ENCODE data around the gene OXSR1.

Gene OXSR1

DNA sequence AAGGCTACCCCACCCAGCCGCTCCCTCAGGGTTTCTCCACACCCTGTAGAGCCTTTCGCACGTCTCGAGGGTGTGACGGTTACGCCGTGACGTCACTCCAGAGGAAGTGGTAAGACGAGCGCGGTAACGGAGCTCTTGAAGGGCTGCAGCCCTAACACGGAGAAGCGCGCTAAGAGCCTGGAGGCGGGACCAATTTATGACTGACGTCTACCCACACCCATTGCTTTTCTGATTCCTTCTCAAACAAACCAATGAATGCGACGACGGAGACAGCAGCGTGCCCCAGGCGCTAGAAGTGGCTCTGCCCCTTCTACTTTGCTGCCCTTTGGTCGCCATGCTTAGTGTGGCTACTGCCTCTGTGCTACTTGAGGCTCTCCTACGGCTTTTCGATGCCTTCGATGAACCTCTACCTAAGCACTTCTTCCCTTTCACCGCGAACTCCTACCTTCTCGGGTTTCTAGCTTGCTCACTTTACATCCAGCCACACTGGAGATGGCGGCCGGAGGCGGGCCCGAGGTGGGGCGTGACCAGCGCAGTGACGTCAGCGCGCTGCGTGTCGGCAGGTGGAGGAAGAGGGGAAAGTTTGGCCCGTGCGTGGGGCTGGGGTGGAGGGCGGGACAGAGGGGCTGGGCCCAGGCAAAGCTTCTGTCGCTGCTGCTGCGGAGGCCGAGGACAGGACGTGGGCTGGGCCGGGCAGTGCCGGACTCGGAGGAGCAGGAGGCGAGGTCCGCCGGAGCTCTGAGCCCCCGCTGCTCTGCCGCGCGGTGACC is at the start of gene OXSR1:
TSS of gene OXSR1 (plus strand) at position 586 of the 770 bp plus-strand sequence. CDS start 340 bp downstream, outside the sequence.
- peak; percentile 90 for DNase-seq

DNA sequence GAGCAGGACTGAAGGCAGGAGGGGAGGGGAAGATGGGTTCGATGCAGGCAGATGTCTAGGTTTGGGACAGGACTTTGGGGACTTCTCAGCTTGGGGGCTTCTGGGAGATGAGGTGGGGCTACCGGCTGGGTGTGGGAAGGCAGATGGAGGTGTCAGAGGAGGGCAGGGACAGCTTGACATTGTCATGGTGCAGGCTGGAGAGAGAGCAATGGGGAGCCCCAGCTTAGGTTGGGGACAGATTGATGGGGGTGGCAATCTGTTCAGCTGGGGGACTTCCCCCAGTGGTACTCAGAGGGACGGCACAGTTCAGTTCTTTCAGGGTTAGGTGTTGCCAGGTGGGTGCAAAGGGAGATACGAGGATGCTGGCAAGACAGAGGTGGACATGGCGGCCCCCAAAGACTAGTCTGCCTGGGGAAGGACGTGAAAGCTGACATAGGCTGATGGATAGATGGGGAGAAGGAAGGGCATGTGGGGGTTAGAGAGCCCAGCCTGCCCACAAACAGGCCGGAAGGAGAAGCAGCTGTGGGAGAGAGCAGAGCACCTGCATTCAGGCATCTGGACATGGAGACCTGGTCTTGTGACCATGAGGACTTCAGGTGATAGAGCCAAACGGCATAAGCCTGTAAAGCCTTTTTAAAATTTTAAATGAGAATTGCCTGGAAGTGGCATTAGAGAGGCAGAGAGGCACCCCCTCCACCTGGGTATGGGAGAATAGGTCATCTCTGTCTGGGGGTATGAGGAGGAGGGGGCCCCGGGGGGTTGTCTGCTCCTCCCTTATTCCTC is 49.5 kb upstream of the OXSR1 start:
- DNase-seq = no peak

GRCh38 chr3:38116471-38117162 is 48.7 kb upstream of the OXSR1 start:
- no peak for DNase-seq

DNA sequence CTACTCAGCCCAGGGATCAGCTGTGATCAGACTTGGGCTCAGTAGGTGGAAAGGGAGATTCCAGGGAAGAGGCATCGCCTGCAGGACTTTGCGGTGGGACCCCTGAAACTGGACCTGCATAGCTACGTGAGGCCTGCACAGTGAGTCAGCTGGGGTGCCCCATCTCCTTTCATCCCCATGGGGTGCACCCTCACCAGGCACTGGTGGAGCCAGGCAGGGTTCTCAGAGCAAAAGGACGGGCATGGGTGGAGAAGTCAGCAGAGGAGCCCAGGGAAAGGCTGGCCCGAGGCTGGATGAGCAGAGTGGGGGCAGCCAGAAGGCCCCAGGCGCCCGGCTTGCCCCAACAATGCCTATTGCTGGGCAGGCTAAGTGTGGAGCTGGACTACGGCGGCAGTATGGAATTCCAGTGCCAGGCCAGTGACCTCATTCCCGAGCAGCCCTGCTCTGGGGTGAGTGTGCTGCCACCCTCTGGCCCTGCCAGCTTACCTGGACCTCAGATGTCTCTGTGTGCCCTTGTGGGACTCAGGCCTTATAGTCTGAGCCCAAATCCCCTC is 48.1 kb upstream of the OXSR1 start:
- DNase-seq = no peak

DNA sequence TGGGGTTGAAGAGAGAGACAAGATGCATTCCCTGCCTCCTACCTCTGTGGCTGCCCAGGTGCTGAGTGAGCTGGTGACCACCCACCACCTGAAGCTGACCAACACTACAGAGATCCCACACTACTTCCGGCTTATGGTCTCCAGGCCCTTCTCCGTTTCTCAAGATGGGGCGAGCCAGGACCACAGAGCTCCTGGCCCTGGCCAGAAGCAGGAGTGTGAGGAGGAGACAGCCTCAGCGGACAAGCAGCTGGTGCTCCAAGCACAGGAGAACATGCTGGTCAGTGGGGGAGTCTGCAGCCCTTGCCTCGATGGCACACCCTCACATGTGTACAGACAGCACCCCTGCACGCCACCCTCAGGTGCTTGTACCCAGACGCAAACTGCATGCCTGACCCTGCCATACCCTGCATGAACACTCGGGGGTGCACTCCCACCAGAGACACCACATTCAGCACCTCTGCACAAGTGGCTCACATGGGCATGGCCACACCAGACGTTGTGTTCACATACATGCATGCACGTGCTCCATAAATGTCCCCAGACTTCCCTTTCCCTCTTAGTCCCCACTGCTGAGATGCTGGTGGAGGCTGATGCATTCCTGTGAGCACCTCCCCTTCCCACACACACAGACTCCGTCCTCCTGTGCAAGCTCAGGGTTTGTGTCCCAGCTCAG is 47.5 kb upstream of the OXSR1 start:
- no peak for DNase-seq

DNA sequence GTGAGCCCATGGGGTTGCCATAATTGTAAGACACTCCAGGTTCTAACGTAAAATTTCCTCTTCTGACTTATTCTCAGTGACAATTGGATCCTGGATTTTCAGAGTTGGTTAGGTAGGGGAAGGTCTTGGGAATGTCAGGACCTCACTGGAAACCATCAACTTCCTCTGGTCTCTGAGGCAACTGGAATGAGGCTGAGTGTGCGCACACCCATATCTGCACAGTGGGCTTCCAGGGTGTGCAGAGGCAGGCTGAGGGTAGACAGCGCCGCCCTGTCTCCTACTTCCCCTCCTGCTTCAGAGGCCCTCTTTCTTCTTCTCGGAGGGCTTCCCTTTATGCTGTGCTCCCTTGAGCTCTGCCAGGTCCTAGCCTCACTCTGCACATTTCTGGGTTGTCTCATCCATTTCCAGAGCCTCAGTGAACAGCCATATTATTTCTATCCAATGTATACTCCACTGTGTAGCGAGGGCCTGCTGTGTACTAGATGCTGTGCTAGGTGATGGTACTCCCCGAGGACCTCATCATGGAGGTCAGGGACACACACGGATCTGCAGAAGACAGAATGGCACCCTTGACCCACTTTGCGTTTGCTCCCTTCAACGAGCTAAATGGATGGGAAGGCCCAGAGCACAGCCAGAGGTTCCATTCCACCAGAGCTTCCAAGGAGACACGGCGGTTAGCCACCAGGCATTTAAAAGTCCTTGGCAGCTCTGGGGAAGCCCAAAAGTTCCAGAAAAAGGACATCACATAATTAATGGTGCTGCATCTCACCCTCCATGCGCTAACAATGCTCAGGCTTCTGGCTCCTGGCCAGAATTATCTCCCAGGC is 46.7 kb upstream of the OXSR1 start:
- no peak for DNase-seq

GRCh38 chr3:38119248-38119544 is 46.1 kb upstream of the OXSR1 start:
- no peak for DNase-seq

- no peak for DNase-seq
Measured at GRCh38 chr3:38119821-38120692, 45.3 kb upstream of the OXSR1 start.

- no peak for DNase-seq
Measured at GRCh38 chr3:38120693-38121450, 44.5 kb upstream of the OXSR1 start.

- no peak for DNase-seq
Measured at GRCh38 chr3:38121451-38121831, 43.9 kb upstream of the OXSR1 start.

DNA sequence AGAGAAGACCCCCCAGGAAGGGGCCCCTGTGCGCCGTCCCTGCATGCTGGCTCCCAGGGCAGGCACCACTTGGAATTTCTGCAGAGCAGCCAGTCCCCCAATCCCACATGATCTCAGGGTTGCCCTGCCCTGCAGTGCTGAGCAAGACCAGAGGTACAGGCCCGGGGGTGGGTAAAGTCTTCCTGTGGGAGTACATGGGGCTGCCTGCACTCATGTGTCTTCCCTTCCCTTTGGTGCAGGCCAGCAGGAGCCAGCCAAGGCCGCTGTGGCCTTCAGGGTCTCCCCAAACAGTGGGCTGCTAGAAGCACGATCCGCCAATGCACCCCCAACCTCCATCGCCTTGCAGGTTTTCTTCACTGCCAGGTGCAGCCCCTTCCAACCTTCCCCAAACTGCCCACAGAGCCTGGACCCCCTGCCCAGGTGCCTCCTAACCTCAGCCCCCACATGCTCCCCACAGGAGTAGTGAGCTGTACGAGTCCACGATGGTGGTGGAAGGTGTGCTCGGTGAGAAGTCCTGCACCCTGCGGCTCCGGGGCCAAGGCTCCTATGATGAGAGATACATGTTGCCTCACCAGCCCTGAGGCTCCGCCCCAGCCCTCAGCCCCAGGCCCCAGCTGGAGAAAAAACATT is 43.4 kb upstream of the OXSR1 start:
- DNase-seq = no peak

- DNase-seq = no peak
Measured at GRCh38 chr3:38122712-38123290, 42.5 kb upstream of the OXSR1 start.

DNA sequence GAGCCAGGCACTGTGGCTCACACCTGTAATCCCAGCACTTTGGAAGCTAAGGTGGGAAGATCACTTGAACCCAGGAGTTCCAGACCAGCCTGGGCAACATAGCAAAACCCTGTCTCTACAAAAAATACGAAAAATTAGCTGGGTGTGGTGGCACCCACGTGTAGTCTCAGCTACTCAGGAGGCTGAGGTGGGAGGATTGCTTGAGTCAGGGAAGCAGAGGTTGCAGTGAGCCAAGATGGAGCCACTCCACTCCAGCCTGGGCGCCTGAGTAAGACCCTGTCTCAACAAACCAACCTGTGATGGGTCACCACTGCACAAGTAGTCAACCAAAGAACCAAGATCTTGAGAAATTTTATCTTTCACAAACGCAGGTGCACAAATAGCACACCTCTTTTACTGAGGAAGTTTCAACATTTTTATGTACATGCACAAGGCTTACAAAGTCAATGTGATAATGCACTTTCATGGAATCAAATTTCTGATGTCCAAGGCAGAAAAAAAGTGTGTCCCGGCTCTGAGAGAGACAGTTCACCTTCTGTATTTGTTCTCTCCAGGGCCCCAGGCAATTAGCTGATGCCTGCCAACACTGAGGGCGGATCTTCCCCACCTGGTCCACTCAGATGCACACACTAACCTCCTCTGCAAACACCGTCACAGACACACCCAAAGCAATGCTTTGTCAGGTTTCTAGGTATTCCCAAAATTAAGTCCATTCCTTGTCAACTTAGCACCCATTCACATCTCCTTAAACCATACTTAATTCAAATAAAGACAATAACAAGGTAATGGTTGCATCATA is 40.8 kb upstream of the OXSR1 start:
- DNase-seq = no peak

DNA sequence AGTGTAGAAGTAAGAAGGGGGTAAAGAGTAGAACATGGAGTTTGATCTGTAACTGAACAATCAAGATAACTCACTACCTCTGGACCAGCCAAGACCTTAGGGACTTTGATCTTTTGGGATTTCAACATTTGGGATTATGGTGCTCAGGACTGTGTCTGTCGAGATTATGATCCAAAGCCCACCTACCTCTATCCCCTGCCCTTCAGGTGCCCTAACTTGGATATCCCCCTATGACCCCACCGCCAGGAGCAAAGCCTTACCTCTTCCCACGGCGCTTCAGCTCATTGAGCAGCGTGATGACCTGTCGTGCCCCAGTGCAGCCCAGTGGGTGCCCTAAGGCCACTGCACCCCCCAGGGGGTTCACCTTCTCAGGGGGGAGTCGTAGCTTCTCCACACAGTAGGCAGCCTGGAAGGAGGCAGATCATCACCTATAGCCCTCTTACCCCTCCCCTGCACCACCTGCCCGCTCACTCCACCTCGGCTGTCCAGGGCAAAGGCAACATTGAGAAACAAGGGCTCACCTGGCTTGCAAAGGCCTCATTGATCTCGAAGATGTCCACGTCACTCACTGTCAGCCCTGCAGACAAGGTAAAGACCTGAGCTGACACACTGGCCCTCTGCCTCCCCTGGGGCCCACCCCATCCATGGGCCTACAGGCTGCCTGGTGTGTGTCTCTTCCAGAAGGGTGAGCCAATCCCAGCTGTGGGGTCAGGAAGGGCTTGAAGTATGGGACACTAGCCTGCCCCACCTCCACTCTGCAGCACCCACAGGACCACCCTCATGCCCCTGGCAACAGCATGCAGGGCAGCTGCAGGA is 39.8 kb upstream of the OXSR1 start:
- no peak for DNase-seq

GRCh38 chr3:38126121-38126892 is 39.0 kb upstream of the OXSR1 start:
- no peak for DNase-seq

- no peak for DNase-seq
Measured at GRCh38 chr3:38127611-38128302, 37.6 kb upstream of the OXSR1 start.

All from NCI-H748 treated with DMSO at 0.1 percent for 48 hours (cell line).